Ovary (tissue), 9 donors: ENCODE measurements around the gene TGFB2. TPM values are rescaled to one million over a fixed set of nuclear protein-coding genes. Genes with fewer than 3 reads are reported as not detected.

Experiments used
- DNase-seq, 5 donors: peaks; one replicate each; pipeline ENCODE4 v3.0.0-alpha.2; 2019 to 2020
- H3K27ac ChIP-seq, 2 donors: fragments of 200-600 bp; one replicate each; pipeline versions ENCODE4 v1.5.1 to v1.8.0; 2019 to 2022
- H3K27me3 ChIP-seq: fragments of 200-600 bp; one replicate; pipeline ENCODE4 v1.8.0; 2022
- H3K36me3 ChIP-seq: fragments of 200-600 bp; sonication (generic); one replicate; pipeline ENCODE4 v1.5.1; 2019
- H3K4me1 ChIP-seq: one replicate; pipeline ENCODE4 v1.8.1; 2013; ENCODE audit warnings: mild to moderate bottlenecking, moderate library complexity; ENCODE audit not compliant: insufficient read depth
- H3K4me3 ChIP-seq: fragments of 200-600 bp; sonication (generic); one replicate; pipeline ENCODE4 v1.5.1; 2017
- H3K9me3 ChIP-seq, 2 donors: fragments of 200-600 bp in 1 of 2; sonication (generic) in 1 of 2; one replicate each; pipeline versions ENCODE4 v1.5.1 to v1.8.1; 2013 to 2019; ENCODE audit warnings: mild to moderate bottlenecking in 1 of 2, moderate library complexity in 1 of 2
- CTCF ChIP-seq, 3 donors: fragments of 450-650 bp in 2 of 3; fragments of 200-600 bp in 1 of 3; IDR thresholded peaks; one replicate each; pipeline versions ENCODE4 v1.5.1 to v1.8.0; 2016 to 2022; ENCODE audit warnings: antibody characterized with exemption in 3 of 3, mild to moderate bottlenecking in 1 of 3
- EP300 ChIP-seq: sonication (generic); formaldehyde crosslinking; IDR thresholded peaks from one replicate; pipeline ENCODE4 v1.6.1; 2017; ENCODE audit warnings: antibody characterized with exemption
- POLR2A ChIP-seq: fragments of 450-650 bp; IDR thresholded peaks from one replicate; pipeline ENCODE4 v1.6.1; 2017; ENCODE audit warnings: antibody characterized with exemption, mild to moderate bottlenecking, moderate library complexity
- WGBS, 3 donors: extraction: QIAGEN DNeasy Blood & Tissue Kit in 1 of 3; methylation state at CpG; one replicate each; pipeline versions ENCODE4 v1.1.5 to v1.1.7; 2013 to 2017; 5-methylcytosine and 5-hydroxymethylcytosine counted together
- intact Hi-C, 4 donors: fragments of 100-400 bp; cut with DNase I; formaldehyde crosslinking; loops; one replicate each; pipeline versions ENCODE4 v1.11.0 to v1.15.1; 2022 to 2023
- polyA plus RNA-seq, 2 donors: library from polyadenylated mRNA; stranded (reverse); fragments of 200-250 nt in 1 of 2; fragments of 350-450 nt in 1 of 2; fragmentation: Illumina TruSeq in 1 of 2; extraction: RNeasy Lipid Tissue Mini Kit (QIAGEN cat#74804) in 1 of 2; gene quantifications; one replicate each; pipeline ENCODE4 v1.2.3, GENCODE V29; 2013 to 2014
- total RNA-seq, 7 donors: library from RNA; depleted of rRNA in 2 of 7; stranded (reverse); fragments of >200 nt in 2 of 7; fragmentation: NEBNext Ultra II Directional in 3 of 7; extraction: Animal tissue kit (Norgen Biotek cat#: 25700) in 3 of 7; gene quantifications; one replicate each; pipeline versions ENCODE4 v1.1.0 to v1.2.4, GENCODE V29; 2016 to 2023
- donor health status: DM: no; HTN: no; CAD: no; lungs with moderate emphysema.
- donor health status: DM: no; HTN: no; CAD: no.
- donor health status: Bipolar disorder and iron deficiency.
- donor health status: DM: yes; HTN: yes; CAD: no.
- donor health status: DM: no; HTN: no; CAD: no.
- donor health status: DM: yes; HTN: yes; CAD: no.

TGFB2 gene
- total and polyA plus RNA-seq, 9 donors, result 3.8 to 29.4 (median 9.3) TPM

- Histone ChIP-seq H3K27ac (no peak overlapping the region), H3K4me1 (no peaks in the 10 kb centered on the region), H3K4me3 (no peak overlapping the region), H3K9me3 (no peaks in the 10 kb centered on the region), H3K36me3 (no peaks in the 10 kb centered on the region), H3K27me3 (no peaks in the 10 kb centered on the region)
- DNase-seq, result no peak
- TF ChIP-seq EP300, result no peak
- no peak for TF ChIP-seq POLR2A
- no peak for TF ChIP-seq CTCF (IDR thresholded peaks at IDR 0.05)
- intact Hi-C loops, result no loop called here
Observed at GRCh38 chr1:218332416-218332815, 12.7 kb upstream of the TGFB2 start.

GRCh38 chr1:218336328-218336727, 8.8 kb upstream of the TGFB2 start:
- no peaks in the 10 kb centered on the region for H3K36me3 ChIP-seq
- no peaks in the 10 kb centered on the region for H3K9me3 ChIP-seq
- H3K27me3 ChIP-seq, result no peaks in the 10 kb centered on the region
- H3K27ac ChIP-seq, result no peak overlapping the region
- no peaks in the 10 kb centered on the region for H3K4me1 ChIP-seq
- TF ChIP-seq CTCF (IDR thresholded peaks at IDR 0.05) (no peak), EP300 (no peak), POLR2A (no peak)
- WGBS, 3 donors, result 38 to 63% (median 52%) methylated on average over 2 of the region's 2 CpGs
- intact Hi-C loops, result loop anchor here in 1 of 4 donors (5.0 kb wide), 1 partner anchor 1221 kb away; no protein-coding TSS in a partner anchor
- no peak overlapping the region for H3K4me3 ChIP-seq
- DNase-seq, result no peak

- no peak for DNase-seq
- intact Hi-C loops, result loop anchor here in 1 of 4 donors (5.0 kb wide), 1 partner anchor 1218 kb away; no protein-coding TSS in a partner anchor
- 0 to 3% (median 1%) methylated on average over 1 of the region's 1 CpG for WGBS, 3 donors
Observed at GRCh38 chr1:218339267-218339831, 5.8 kb upstream of the TGFB2 start.

GRCh38 chr1:218341325-218341724, 3.8 kb upstream of the TGFB2 start:
- H3K4me1 ChIP-seq, result no peaks in the 10 kb centered on the region
- H3K27ac ChIP-seq, result no peak overlapping the region
- intact Hi-C loops, result loop anchor here in 1 of 4 donors (10.0 kb wide), 1 partner anchor 833 kb away; the partner anchor contains the start of gene LYPLAL1
- whole genome bisulfite sequencing, 3 donors, result 86 to 92% (median 88%) methylated on average over 1 of the region's 1 CpG
- DNase-seq, result no peak
- no peaks in the 10 kb centered on the region for H3K27me3 ChIP-seq
- no peak overlapping the region for H3K4me3 ChIP-seq
- no peak for TF ChIP-seq CTCF (IDR thresholded peaks at IDR 0.05)
- no peak for TF ChIP-seq POLR2A
- TF ChIP-seq EP300, result no peak
- H3K36me3 ChIP-seq, result no peaks in the 10 kb centered on the region
- H3K9me3 ChIP-seq, result no peaks in the 10 kb centered on the region

More at GRCh38 chr1:218339267-218339831, 5.8 kb upstream of the TGFB2 start:
- Histone ChIP-seq H3K27ac (no peak overlapping the region), H3K9me3 (no peaks in the 10 kb centered on the region), H3K4me1 (no peaks in the 10 kb centered on the region), H3K36me3 (no peaks in the 10 kb centered on the region), H3K4me3 (no peak overlapping the region), H3K27me3 (no peaks in the 10 kb centered on the region)
- TF ChIP-seq POLR2A (no peak), CTCF (IDR thresholded peaks at IDR 0.05) (peak; percentile 50 to 63 (median 54)), EP300 (no peak)
